Activated CD4-positive, alpha-beta T cell treated with anti-CD3 and anti-CD28 coated beads, Interleukin-2, Interleukin-4, amounts not matched to agents 100 ng/mL and 50 ng/mL, durations not matched to agents 16 hours and 8 hours (primary cell): Measurements from ENCODE around the gene COL18A1.

Experiments used
- DNase-seq: peaks from one replicate; pipeline ENCODE4 v3.0.0-alpha.2; 2020; ENCODE audit warnings: low spot score

The COL18A1 gene

GRCh38 chr21:45507888-45508508 is 103.0 kb downstream of the COL18A1 start:
- DNase-seq, result no peak

GRCh38 chr21:45508607-45509565 is 103.9 kb downstream of the COL18A1 start:
- DNase-seq, result no peak

GRCh38 chr21:45509566-45510465 is 104.9 kb downstream of the COL18A1 start:
- DNase-seq, result no peak

- no peak for DNase-seq
Measured at GRCh38 chr21:45510466-45510955, 105.5 kb downstream of the COL18A1 start.

GRCh38 chr21:45511007-45511406 is 106.0 kb downstream of the COL18A1 start:
- no peak for DNase-seq

GRCh38 chr21:45511661-45512431 is 106.9 kb downstream of the COL18A1 start:
- DNase-seq, result no peak

GRCh38 chr21:45512626-45513002 is 107.6 kb downstream of the COL18A1 start:
- no peak for DNase-seq

- DNase-seq, result no peak
Measured at GRCh38 chr21:45513003-45513717, 108.2 kb downstream of the COL18A1 start.

- DNase-seq, result no peak
Measured at GRCh38 chr21:45513741-45514310, 108.9 kb downstream of the COL18A1 start.

GRCh38 chr21:45514311-45515021 is 109.5 kb downstream of the COL18A1 start:
- no peak for DNase-seq

GRCh38 chr21:45515241-45516061 is 110.5 kb downstream of the COL18A1 start:
- no peak for DNase-seq

GRCh38 chr21:45516071-45516670 is 111.2 kb downstream of the COL18A1 start:
- DNase-seq, result no peak

GRCh38 chr21:45516671-45517151 is 111.7 kb downstream of the COL18A1 start:
- no peak for DNase-seq

- DNase-seq, result peak; percentile 81
Measured at GRCh38 chr21:45517249-45518065, 112.5 kb downstream of the COL18A1 start.

GRCh38 chr21:45518742-45519141 is 113.8 kb downstream of the COL18A1 start:
- no peak for DNase-seq

GRCh38 chr21:45519182-45519581 is 114.2 kb downstream of the COL18A1 start:
- DNase-seq, result no peak

- DNase-seq, result no peak
Measured at GRCh38 chr21:45521241-45521640, 116.3 kb downstream of the COL18A1 start.
